NCI-H82 treated with DMSO at 0.1 percent for 48 hours (cell line): ENCODE data around the gene PSMB8.

Experiments
- DNase-seq: peaks from one replicate; lab custom pipeline; 2025; ENCODE audit not compliant: unreplicated experiment; lab: John Stamatoyannopoulos, UW

PSMB8 gene

DNA sequence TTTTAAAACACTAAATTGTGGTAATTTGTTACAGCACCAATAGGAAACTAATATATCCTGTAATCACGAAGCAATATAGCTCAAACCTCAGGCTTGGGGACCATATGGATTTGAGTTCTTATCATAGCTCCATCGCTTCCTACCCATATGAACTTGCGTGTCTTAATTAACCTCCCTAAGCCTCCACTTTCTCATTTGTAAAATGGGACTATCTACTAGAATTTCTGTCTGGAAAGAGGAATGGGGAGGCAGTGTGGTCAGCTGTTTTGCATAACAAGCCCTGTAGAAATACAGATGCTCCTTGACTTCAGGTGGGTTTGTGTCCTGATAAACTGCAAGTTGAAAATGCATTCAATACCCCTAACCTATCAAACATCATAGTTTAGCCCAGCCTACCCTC, 44.1 kb downstream of the PSMB8 start:
- DNase-seq = no peak

DNA sequence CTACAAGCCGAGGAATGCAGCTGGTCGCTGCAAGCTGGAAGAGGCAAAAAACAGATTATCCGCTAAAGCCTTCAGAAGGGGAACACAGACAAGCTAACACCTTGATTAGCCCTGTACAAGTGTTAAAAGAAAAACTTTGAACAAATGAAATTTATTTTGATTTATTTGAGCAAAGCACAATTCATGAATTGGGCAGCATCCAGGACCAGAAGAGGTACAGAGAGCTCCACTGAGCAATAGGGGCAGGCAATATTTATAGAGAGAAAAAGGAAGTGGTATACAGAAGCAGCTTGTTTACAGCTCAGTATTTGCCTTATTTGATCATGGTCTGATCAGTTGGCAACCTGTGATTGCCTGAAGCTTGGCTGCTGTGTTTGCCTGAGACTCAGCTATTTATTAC, 44.7 kb downstream of the PSMB8 start:
- DNase-seq = no peak

DNA sequence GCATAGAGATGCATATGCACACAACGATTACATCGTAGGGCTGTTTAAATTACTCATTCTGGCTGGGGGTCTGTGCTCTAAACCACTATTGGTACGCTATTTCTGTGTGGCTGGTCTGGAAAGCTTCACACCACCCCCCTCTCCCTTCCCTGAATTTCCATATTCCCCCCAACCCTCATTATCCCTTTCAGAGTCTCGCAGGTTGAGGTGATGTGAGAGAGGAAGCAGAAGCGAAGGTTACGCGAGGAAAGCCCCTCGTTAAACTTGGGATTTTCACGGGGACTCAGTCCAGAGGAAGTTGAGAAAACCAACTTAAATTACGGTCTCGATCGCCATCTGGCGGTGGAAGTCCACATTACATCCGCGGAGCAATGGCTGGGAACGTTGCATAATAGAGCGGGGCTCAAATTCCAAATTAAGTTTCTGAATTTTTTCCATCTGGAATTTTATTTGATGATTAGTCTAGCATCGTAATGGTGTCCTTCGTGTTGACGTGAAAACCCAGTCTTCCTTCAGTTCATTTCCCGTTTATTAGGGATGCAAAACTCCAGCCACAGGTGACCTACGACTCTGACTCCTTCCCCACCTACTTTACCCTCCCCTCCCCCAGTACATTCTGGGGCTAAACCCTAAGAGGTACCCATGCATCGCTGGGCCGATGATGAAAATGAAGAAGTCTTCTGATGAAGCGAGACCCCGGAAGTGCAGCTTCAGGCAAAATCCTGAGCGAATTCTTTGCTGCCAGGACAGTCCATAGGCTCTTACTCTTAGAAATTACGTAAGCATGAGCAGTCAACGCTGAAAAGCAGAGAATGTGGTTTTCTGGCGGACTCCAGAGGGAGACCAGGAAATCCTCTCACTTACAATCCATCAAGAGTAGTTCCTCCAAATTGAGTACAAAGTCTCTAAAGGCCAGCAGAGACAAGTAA, 46.7 kb downstream of the PSMB8 start:
- DNase-seq = no peak

DNA sequence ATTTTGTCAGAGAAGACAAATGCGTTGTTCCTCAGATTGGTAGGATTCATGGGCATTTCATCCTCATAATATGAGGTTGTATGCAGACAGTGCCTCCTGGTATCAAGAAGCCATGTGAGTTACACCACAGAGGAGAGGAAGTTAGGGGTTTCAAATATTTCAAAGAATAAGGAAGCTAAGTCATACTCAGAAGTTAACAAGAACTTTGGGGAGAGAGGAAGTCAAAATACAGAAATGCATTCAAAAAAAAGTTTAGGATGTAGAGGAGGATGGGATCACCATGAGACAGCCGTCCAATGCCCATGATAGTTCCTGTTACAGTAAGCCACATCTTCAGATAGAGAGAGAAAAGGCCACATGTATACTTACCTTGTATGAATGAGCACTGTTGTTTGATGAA, 49.3 kb downstream of the PSMB8 start:
- no peak for DNase-seq

DNA sequence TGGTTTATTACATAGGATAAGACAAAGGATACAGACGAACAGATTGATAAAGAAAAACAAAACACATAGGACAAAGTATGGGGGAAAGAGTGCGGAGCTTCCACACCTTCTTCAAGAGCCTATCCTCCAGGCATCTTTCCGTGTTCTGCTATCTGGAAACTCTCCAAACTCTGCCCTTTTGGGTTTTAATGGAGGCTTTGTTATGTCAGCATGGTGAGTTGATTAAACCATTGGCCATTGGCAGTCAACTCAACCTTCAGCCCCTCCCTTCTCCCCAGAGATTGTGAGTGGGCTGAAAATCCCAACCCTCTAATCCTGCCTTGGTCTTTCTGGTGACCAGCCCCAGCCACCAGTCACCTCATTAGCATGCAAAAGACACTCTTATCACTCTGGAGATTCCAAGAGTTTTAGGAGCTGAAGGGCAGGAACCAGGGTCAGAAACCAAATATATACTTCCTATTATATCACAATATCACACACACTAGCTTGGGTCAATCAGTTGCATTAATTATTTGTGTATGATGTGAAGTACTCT, 50.9 kb downstream of the PSMB8 start:
- DNase-seq = no peak
